Activated CD4-positive, CD25-positive, alpha-beta regulatory T cell treated with anti-CD3 and anti-CD28 coated beads, Interleukin-2, amount 50 U/mL, for 16 hours (primary cell): ENCODE measurements around the gene SDK2.

ENCODE experiments used
- DNase-seq: peaks from one replicate; pipeline ENCODE4 v3.0.0-alpha.2; 2020; ENCODE audit warnings: low read depth, low spot score

SDK2 gene

GRCh38 chr17:73553311-73553710 is 90.9 kb downstream of the SDK2 start:
- DNase-seq, result no peak

- DNase-seq, result no peak
Observed at GRCh38 chr17:73552300-73553048, 91.8 kb downstream of the SDK2 start.

- no peak for DNase-seq
Observed at GRCh38 chr17:73551759-73552158, 92.5 kb downstream of the SDK2 start.

DNA sequence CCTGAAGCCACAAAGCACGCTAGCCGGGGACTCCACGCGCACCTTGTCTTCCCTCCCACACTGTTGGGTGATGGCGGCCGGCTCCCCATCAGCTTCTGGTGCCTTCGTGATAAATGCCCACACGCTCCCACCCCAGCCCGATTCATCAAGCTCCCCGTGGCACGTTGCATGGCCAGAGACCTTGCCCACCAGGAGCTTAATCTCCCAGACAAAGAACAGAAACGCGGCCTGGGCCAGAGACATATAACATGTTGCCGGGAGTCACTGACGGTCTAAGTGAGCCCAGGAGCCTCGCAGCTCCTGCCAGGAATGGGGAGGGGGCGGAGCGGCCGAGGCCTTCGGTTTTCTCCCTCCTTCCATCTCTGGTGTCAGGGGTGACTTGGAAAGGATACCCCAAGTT is 93.1 kb downstream of the SDK2 start:
- DNase-seq, result no peak

GRCh38 chr17:73550556-73550955 is 93.7 kb downstream of the SDK2 start:
- DNase-seq, result no peak

DNA sequence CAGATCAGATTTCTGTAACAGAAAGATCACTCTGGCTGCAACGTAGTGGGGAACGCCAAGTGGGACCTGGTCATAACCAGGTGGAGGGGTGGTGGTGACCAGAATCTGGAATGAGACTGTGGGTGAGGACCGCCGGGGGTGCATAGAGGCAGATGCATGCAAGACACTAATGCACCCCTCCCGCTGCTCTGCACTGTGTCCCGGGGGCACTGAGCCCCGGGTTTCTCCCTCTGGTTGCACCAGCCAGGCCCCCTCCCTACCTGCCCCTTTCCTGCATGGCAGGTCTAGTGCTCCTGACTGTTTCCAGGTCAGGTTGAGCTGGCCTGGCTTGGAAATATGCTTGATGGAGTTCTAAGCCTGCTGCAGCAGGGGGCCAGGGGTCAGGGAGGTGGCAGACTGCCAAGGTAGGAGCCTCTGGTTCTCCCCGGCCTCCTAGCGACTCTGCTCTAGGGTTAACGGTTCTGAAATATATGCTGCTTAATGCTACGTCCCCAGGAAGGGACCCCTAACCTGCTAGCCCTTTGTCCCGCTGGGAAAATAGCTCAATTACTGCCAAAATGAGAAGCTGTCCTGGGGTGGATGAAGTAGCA is 94.3 kb downstream of the SDK2 start:
- DNase-seq, result no peak

GRCh38 chr17:73548620-73549311 is 95.5 kb downstream of the SDK2 start:
- no peak for DNase-seq

- no peak for DNase-seq
Observed at GRCh38 chr17:73547790-73548189, 96.5 kb downstream of the SDK2 start.

DNA sequence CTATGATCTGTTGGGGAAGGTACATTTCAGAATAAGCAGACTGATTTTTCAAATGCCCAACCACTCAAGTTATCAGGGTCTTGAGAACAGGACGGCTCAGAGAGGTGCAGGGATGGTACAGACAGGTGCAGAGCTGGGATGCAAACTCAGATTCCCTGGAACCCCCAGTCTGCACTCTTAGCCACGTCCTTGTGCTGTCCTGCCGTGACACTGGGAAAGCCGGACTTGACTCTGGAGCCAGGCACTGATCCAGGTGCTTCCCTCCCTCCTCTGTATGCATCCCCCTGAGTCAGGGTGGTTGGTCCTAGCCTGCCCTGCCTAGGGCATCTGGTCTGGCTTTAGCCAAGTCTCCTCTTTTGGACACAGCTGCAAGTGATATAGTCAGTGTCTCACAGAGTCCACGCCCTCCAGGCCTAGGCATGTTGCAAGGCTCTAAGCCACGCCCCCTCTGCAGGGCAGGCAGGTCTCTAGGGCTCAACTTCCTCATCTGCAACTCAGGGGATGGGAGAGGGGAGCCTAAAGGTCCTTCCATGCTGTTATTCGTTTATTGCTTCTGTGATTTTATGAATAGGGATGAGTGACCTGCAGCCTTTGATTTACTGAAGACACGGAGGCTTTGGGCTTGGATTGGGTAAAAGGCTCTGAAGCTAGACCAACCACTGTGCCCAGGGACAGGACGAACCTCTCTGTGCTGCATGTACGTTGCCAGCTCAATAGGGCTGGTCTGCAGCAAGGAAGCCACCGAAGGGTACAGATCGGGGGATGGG is 97.3 kb downstream of the SDK2 start:
- no peak for DNase-seq

GRCh38 chr17:73546114-73546513 is 98.1 kb downstream of the SDK2 start:
- DNase-seq, result no peak

- no peak for DNase-seq
Observed at GRCh38 chr17:73545109-73546032, 98.9 kb downstream of the SDK2 start.

- no peak for DNase-seq
Observed at GRCh38 chr17:73544333-73544732, 99.9 kb downstream of the SDK2 start.

- no peak for DNase-seq
Observed at GRCh38 chr17:73542323-73542722, 101.9 kb downstream of the SDK2 start.

DNA sequence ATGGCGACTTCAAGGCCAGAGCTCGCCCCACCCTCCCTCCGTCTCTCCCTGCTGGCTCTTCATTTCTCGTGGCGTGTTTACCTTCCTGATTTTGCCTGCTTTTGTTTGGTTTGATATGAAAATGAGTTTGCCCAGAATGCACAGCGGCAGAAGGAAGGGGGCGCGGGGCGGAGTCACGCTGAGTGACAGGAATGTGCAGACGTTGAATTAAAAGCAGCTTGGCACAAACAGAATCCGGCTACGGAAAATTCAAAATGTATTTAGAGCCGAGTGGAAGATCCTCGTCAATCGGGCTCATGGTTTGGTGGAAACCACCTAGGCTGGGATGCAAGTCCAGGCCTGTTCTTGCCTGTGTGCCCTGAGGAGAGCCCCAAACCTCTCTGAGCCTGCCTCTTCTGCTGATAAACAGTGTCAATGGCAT is 102.7 kb downstream of the SDK2 start:
- no peak for DNase-seq

- DNase-seq, result no peak
Observed at GRCh38 chr17:73541111-73541510, 103.1 kb downstream of the SDK2 start.

DNA sequence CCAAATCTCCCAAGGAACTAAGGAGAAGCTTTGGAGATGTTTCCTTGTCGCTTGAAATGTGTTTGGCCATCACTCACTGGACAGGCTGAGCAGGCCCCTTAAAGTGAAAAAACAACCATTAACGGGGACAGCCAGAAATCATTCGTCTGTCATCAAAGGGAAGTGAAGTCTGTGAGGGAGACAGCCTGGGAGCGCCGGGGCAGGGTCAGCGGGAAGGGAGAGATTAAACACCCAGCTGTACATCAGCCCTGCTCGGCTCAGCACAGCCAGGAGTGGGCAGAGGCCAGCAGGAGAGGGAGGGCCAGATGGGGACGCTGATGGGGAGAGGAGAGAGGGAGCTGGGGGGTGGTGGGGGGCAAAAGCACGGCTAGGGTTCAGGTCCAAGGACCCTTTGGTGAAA is 105.1 kb downstream of the SDK2 start:
- DNase-seq, result no peak

- no peak for DNase-seq
Observed at GRCh38 chr17:73538445-73538844, 105.8 kb downstream of the SDK2 start.

DNA sequence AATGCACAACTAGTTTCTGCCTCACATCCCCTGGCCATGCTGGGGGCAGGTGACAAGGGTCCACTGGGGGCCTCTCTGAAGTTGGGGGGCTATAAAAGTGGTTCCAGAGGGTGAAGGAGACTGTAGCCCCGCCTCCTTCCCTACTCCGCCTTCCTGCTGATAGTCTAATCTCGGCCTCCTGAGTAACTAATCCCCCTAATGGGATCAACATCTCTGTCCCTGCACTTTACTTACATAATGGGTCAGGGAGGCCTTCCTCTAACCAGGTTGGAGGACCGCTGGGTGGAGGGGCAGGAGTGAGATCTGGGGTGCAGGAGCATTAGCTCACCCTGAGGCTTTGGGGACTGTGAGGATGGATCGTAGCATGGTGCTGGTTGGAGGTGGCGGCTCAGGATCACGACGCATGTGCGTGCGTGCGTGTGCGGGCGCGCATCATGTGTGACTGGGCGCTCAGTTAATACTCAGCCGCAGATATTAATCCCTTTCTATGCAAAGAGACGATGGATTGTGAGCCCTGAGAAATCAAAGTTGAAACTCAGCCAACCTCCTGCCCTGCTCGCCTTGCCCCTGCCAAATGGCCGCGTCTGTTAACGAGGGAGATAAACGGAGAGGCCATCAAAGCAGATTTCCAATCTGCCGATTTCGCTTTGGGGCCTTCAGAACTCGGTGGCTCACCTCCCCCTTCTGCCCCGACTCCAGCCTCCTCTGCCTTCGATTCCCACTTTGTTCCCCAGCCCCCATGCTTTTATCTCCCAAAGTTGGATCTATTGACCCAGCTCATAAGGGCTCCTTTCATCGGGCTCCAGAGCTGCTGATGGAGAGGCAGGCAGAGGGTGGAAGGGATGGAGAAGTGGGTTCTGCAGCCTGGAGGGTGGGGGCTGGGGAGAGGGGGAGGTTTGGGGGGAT is 107.3 kb downstream of the SDK2 start:
- no peak for DNase-seq

- DNase-seq, result no peak
Observed at GRCh38 chr17:73535746-73536145, 108.5 kb downstream of the SDK2 start.
